Vagina (tissue), 2 donors: ENCODE results near the gene MFAP2.
"Not testable (repeated sequence)": the region's sequence is repeated elsewhere in the genome, so short reads cannot be mapped to it uniquely, and the experiment has no call there.

Experiments
- CTCF ChIP-seq, 3 experiments: fragments of 450-650 bp in 2 of 3; fragments of 200-600 bp in 1 of 3; sonication (generic) in 1 of 3; IDR thresholded peaks; one replicate each; pipeline ENCODE4 v1.5.1; 2017 to 2019; ENCODE audit warnings: antibody characterized with exemption in 3 of 3, mild to moderate bottlenecking in 2 of 3, moderate library complexity in 2 of 3
- POLR2A ChIP-seq, 2 donors: fragments of 450-650 bp; IDR thresholded peaks; one replicate each; pipeline ENCODE4 v1.6.1; 2017; ENCODE audit warnings: antibody characterized with exemption in 2 of 2, mild to moderate bottlenecking in 2 of 2, moderate library complexity in 2 of 2
- POLR2AphosphoS5 ChIP-seq, 2 donors: sonication (generic); formaldehyde crosslinking; IDR thresholded peaks; one replicate each; pipeline ENCODE4 v1.9.0; 2017; ENCODE audit warnings: antibody characterized with exemption in 2 of 2, mild to moderate bottlenecking in 2 of 2, low read depth in 1 of 2; ENCODE audit not compliant: insufficient read depth in 1 of 2

- TF ChIP-seq POLR2A (IDR thresholded peaks at IDR 0.05); POLR2AphosphoS5 (IDR thresholded peaks at IDR 0.05; ENCODE audit: insufficient read depth in 1 of 2, low read depth in 1 of 2); CTCF (IDR thresholded peaks at IDR 0.05): not testable (repeated sequence)
Observed at GRCh38 chr1:16964169-16964568, 16.3 kb downstream of the MFAP2 start.
